MM.1S (cell line): ENCODE results near the gene MKNK1.

Source experiments
- DNase-seq: peaks from one replicate; pipeline ENCODE4 v3.0.0-alpha.2; 2015
- H2AFZ ChIP-seq: fragments of 300-600 bp; sonication (generic); 2 replicates; pipeline ENCODE4 v1.6.0; 2016; ENCODE audit warnings: antibody characterized with exemption, low read length
- H3F3A ChIP-seq: fragments of 300-600 bp; sonication (generic); 2 replicates; pipeline ENCODE4 v1.6.1; 2016; ENCODE audit warnings: mild to moderate bottlenecking, antibody characterized with exemption, low read length, moderate library complexity, mixed read lengths; ENCODE audit not compliant: insufficient read depth
- H3K27ac ChIP-seq: fragments of 300-600 bp; sonication (generic); 2 replicates; pipeline ENCODE4 v1.5.1; 2016; ENCODE audit warnings: mild to moderate bottlenecking, low read length
- H3K27me3 ChIP-seq: fragments of 300-600 bp; sonication (generic); replicated peaks from 2 replicates; pipeline ENCODE4 v1.6.0; 2016; ENCODE audit warnings: low read length; ENCODE audit not compliant: insufficient read depth
- H3K36me3 ChIP-seq: fragments of 300-600 bp; sonication (generic); replicated peaks from 2 replicates; pipeline ENCODE4 v1.6.1; 2016; ENCODE audit warnings: mild to moderate bottlenecking, low read length, mixed read lengths; ENCODE audit not compliant: insufficient read depth
- H3K4me1 ChIP-seq: fragments of 300-600 bp; sonication (generic); 2 replicates; pipeline ENCODE4 v1.6.1; 2016; ENCODE audit warnings: low read length, mixed read lengths
- H3K4me2 ChIP-seq: fragments of 300-600 bp; sonication (generic); 2 replicates; pipeline ENCODE4 v1.6.0; 2016; ENCODE audit warnings: low read depth, low read length
- H3K4me3 ChIP-seq: fragments of 300-600 bp; sonication (generic); 2 replicates; pipeline ENCODE4 v1.5.1; 2016; ENCODE audit warnings: low read length, mixed read lengths
- H3K79me2 ChIP-seq: fragments of 300-600 bp; sonication (generic); 2 replicates; pipeline ENCODE4 v1.6.1; 2016; ENCODE audit warnings: mixed run types, low read length, mixed read lengths
- H3K9ac ChIP-seq: fragments of 300-600 bp; sonication (generic); 2 replicates; pipeline ENCODE4 v1.6.1; 2016; ENCODE audit warnings: low read length, mixed read lengths
- H3K9me2 ChIP-seq: fragments of 300-600 bp; sonication (generic); replicated peaks from 2 replicates; pipeline ENCODE4 v1.6.1; 2016; ENCODE audit warnings: mild to moderate bottlenecking, low read length, mixed read lengths; ENCODE audit not compliant: insufficient read depth
- H3K9me3 ChIP-seq: fragments of 300-600 bp; sonication (generic); replicated peaks from 2 replicates; pipeline ENCODE4 v1.6.1; 2016; ENCODE audit warnings: mild to moderate bottlenecking, low read length, mixed read lengths; ENCODE audit not compliant: insufficient read depth
- H4K20me1 ChIP-seq: fragments of 300-600 bp; sonication (generic); 2 replicates; pipeline ENCODE4 v1.6.1; 2016; ENCODE audit warnings: mild to moderate bottlenecking, low read length, moderate library complexity, mixed read lengths; ENCODE audit not compliant: insufficient read depth
- EZH2 ChIP-seq: fragments of 300-600 bp; sonication (generic); optimal IDR thresholded peaks from 2 replicates; pipeline ENCODE3; 2017; ENCODE audit warnings: low read depth, mild to moderate bottlenecking, antibody characterized with exemption, low read length, mixed read lengths
- EZH2phosphoT487 ChIP-seq: fragments of 300-600 bp; sonication (generic); IDR thresholded peaks from 2 replicates; pipeline ENCODE4 v1.6.1; 2018; ENCODE audit warnings: antibody characterized with exemption, low read length
- TF ChIP-seq, protein P1 (sequence below): fragments of 300-600 bp; sonication (generic); IDR thresholded peaks from 2 replicates; pipeline ENCODE4 v1.5.1; 2016; ENCODE audit warnings: antibody characterized with exemption, low read length, mixed read lengths

MKNK1 gene

DNA sequence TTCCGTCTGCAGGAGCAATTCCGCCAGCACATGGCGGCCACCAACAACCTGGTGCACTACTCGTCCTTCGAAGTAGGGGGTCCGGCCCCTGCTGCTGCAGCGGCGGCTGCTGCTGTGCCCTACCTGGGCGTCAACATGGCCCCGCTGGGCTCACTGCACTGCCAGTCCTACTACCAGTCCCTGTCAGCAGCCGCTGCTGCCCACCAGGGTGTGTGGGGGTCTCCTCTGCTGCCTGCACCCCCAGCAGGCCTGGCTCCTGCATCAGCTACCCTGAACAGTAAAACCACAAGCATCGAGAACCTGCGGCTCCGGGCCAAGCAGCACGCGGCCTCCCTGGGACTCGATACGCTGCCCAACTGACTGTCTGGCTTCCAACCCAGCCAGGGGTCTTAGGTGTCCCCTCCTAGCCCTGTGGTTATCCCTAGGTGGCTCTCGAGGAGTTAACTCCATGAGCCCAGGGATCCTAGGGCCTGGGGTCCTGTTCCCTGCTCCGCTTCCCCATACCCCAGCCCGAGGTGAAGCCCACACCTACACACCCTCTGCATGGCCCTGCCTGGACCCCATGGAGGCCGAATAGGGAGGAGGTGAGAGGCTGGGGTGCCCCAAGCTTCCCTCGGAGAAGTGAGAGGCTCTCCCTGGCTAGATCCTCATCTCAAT lies 91.8 kb downstream of the MKNK1 start:
- Histone ChIP-seq H3K4me3 (no peak overlapping the region), H4K20me1 (no peaks in the 10 kb centered on the region), H3K9me3 (no peaks in the 10 kb centered on the region), H3F3A (no peaks in the 10 kb centered on the region), H3K27ac (no peak overlapping the region), H3K9ac (no peak overlapping the region), H3K4me1 (peaks cover 6% of the 10 kb centered on the region; the same call in 1 of the 2 replicates), H2AFZ (no peak overlapping the region), H3K9me2 (no peaks in the 10 kb centered on the region), H3K4me2 (no peak overlapping the region), H3K27me3 (peaks cover 23% of the 10 kb centered on the region), H3K79me2 (no peaks in the 10 kb centered on the region), H3K36me3 (no peaks in the 10 kb centered on the region)
- DNase-seq, result no peak
- TF ChIP-seq, protein P1, sequence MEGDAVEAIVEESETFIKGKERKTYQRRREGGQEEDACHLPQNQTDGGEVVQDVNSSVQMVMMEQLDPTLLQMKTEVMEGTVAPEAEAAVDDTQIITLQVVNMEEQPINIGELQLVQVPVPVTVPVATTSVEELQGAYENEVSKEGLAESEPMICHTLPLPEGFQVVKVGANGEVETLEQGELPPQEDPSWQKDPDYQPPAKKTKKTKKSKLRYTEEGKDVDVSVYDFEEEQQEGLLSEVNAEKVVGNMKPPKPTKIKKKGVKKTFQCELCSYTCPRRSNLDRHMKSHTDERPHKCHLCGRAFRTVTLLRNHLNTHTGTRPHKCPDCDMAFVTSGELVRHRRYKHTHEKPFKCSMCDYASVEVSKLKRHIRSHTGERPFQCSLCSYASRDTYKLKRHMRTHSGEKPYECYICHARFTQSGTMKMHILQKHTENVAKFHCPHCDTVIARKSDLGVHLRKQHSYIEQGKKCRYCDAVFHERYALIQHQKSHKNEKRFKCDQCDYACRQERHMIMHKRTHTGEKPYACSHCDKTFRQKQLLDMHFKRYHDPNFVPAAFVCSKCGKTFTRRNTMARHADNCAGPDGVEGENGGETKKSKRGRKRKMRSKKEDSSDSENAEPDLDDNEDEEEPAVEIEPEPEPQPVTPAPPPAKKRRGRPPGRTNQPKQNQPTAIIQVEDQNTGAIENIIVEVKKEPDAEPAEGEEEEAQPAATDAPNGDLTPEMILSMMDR, result no peak
- TF ChIP-seq EZH2 (no peak), EZH2phosphoT487 (no peak)

DNA sequence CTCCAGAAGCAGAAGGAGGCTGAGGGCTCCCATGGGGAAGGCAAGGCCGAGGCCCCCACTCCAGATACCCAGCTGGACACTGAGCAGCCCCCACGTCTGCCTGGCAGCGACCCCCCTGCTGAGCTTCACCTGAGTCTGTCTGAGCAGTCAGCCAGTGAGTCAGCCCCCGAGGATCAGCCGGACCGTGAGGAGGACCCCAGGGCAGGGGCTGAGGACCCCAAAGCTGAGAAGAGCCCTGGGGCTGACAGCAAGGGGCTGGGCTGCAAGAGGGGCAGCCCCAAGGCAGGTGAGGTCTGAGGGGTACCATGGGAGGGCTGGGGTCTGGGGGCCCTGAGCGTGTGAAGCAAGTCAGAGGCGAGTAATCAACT lies 93.1 kb downstream of the MKNK1 start:
- Histone ChIP-seq H3K79me2 (no peaks in the 10 kb centered on the region), H3K4me2 (no peak overlapping the region), H3F3A (no peaks in the 10 kb centered on the region), H3K9ac (no peak overlapping the region), H3K4me1 (no peaks in the 10 kb centered on the region), H3K27me3 (peaks cover 23% of the 10 kb centered on the region), H3K4me3 (no peak overlapping the region), H2AFZ (no peak overlapping the region), H3K9me3 (no peaks in the 10 kb centered on the region), H4K20me1 (no peaks in the 10 kb centered on the region), H3K36me3 (no peaks in the 10 kb centered on the region), H3K9me2 (no peaks in the 10 kb centered on the region), H3K27ac (no peak overlapping the region)
- TF ChIP-seq EZH2, result no peak
- TF ChIP-seq, protein P1, result no peak
- no peak for TF ChIP-seq EZH2phosphoT487
- no peak for DNase-seq

DNA sequence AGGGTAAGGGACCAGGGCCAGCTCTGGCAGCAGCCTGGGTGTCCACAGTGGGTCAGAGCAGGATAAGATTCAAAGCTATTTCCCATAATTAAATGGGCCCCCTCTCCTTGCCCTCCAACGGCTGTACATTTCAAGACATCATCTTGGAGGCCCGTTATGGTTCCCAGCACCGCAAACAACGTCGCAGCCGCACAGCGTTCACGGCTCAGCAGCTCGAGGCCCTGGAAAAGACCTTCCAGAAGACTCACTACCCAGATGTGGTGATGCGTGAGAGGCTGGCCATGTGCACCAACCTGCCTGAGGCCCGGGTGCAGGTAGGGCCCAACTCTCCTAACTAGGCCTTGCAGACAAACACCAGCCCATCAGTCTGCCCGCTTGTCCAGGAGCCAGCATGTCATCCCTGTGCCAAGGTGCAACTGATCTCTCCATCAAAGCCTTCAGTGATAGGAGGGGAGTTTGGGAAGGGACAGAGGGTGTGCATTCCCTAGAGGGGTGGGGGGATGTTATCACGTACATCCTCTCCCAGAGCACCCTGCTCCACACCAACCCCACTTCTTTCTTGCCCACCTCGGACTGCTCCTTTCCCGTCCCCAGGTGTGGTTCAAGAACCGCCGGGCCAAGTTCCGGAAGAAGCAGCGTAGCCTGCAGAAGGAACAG lies 93.6 kb downstream of the MKNK1 start:
- no peaks in the 10 kb centered on the region for H3K4me1 ChIP-seq
- no peaks in the 10 kb centered on the region for H3F3A ChIP-seq
- no peak overlapping the region for H3K9ac ChIP-seq
- peaks cover 23% of the 10 kb centered on the region for H3K27me3 ChIP-seq
- DNase-seq, result no peak
- H2AFZ ChIP-seq, result no peak overlapping the region
- H3K36me3 ChIP-seq, result no peaks in the 10 kb centered on the region
- H3K27ac ChIP-seq, result no peak overlapping the region
- H3K4me2 ChIP-seq, result no peak overlapping the region
- TF ChIP-seq, protein P1, result no peak
- no peak for TF ChIP-seq EZH2phosphoT487
- TF ChIP-seq EZH2, result no peak
- H4K20me1 ChIP-seq, result no peaks in the 10 kb centered on the region
- H3K79me2 ChIP-seq, result no peaks in the 10 kb centered on the region
- H3K4me3 ChIP-seq, result no peak overlapping the region
- no peaks in the 10 kb centered on the region for H3K9me3 ChIP-seq
- no peaks in the 10 kb centered on the region for H3K9me2 ChIP-seq
